Nephron (organoid): ENCODE data around the gene NEO1.

Source experiments
- H3K27ac Mint-ChIP-seq, 3 experiments: 2 replicates each; pipeline ENCODE4 v1.8.0; 2020; ENCODE audit warnings: mixed read lengths in 3 of 3, mild to moderate bottlenecking in 2 of 3, moderate library complexity in 1 of 3
- H3K27me3 Mint-ChIP-seq: 2 replicates; pipeline ENCODE4 v1.8.0; 2021; ENCODE audit warnings: low read depth, mild to moderate bottlenecking, moderate library complexity, mixed read lengths
- H3K36me3 Mint-ChIP-seq: 2 replicates; pipeline ENCODE4 v1.8.0; 2020; ENCODE audit warnings: low read depth, mixed read lengths
- H3K4me1 Mint-ChIP-seq: 2 replicates; pipeline ENCODE4 v1.8.0; 2020; ENCODE audit warnings: mixed read lengths
- H3K4me3 Mint-ChIP-seq, 3 experiments: 2 replicates each; pipeline ENCODE4 v1.8.0; 2020; ENCODE audit warnings: mild to moderate bottlenecking in 3 of 3, mixed read lengths in 3 of 3, moderate library complexity in 2 of 3
- H3K9me3 Mint-ChIP-seq: 2 replicates; pipeline ENCODE4 v1.8.0; 2020; ENCODE audit warnings: mixed read lengths
- TF ChIP-seq, protein P1 (sequence below), 3 experiments: fragments of 200-600 bp; sonication (generic); IDR thresholded peaks; one replicate each; pipeline ENCODE4 v1.5.0; 2021; ENCODE audit warnings: antibody characterized with exemption in 3 of 3; ENCODE audit not compliant: unreplicated experiment in 3 of 3

NEO1 gene

DNA sequence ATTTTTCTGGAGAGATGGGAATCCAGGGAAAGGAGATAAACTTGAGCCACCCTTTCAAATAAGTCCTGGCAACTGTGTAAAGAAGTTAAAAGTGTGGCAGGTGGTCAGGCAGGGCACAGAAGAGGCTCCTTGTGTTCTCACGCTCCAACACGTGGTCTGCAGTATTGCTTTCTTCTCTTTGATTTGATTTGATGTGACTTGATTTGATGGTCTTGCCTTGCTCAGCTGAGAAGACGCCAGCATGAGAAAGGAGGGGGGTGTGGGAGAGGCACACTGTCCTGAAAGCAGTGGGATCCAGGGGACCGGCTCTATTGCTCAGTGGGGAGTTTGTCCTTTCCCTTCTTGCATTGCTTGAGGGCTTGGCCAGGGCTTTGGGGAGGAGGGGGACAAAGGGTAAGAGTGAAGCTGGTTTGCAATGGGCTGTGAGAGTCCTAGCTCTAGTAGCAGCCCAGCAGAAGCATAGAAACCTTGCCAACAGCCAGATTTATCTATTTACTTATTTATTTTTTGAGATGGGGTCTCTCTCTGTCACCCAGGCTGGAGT is 25.7 kb upstream of the NEO1 start:
- peaks cover 6% of the 10 kb centered on the region for H3K27me3 Mint-ChIP-seq
- H3K36me3 Mint-ChIP-seq, result no peaks in the 10 kb centered on the region
- H3K4me3 Mint-ChIP-seq, result no peak overlapping the region
- peaks cover 14% of the 10 kb centered on the region for H3K4me1 Mint-ChIP-seq
- H3K27ac Mint-ChIP-seq, result no peak overlapping the region
- no peaks in the 10 kb centered on the region for H3K9me3 Mint-ChIP-seq
- TF ChIP-seq, protein P1, sequence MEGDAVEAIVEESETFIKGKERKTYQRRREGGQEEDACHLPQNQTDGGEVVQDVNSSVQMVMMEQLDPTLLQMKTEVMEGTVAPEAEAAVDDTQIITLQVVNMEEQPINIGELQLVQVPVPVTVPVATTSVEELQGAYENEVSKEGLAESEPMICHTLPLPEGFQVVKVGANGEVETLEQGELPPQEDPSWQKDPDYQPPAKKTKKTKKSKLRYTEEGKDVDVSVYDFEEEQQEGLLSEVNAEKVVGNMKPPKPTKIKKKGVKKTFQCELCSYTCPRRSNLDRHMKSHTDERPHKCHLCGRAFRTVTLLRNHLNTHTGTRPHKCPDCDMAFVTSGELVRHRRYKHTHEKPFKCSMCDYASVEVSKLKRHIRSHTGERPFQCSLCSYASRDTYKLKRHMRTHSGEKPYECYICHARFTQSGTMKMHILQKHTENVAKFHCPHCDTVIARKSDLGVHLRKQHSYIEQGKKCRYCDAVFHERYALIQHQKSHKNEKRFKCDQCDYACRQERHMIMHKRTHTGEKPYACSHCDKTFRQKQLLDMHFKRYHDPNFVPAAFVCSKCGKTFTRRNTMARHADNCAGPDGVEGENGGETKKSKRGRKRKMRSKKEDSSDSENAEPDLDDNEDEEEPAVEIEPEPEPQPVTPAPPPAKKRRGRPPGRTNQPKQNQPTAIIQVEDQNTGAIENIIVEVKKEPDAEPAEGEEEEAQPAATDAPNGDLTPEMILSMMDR (IDR thresholded peaks at IDR 0.05; ENCODE audit: unreplicated experiment in 3 of 3), result no peak

DNA sequence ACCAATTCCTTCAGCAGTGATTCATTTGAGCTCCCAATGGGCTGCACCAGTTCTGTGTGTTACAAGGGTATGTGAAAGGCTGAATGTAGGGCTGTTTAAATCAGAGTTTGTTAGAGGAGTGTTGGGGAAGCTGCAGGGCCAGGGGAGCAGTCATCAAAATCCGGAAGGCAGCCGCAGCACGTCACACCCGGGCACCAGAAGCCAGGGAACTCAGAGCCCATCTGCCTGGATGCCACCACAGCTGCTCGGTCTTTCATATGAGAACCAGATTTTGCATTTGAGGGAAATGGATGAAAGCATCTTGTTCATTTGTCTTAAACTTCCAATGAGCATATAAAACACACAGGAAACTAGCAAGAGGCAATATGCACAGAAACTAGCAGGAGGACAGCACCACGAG is 24.2 kb upstream of the NEO1 start:
- Mint-ChIP-seq H3K27ac (peak overlapping the region in 1 of 3 experiments; percentile 7), H3K4me3 (no peak overlapping the region), H3K9me3 (no peaks in the 10 kb centered on the region), H3K27me3 (no peaks in the 10 kb centered on the region), H3K36me3 (no peaks in the 10 kb centered on the region), H3K4me1 (no peaks in the 10 kb centered on the region)
- TF ChIP-seq, protein P1 (IDR thresholded peaks at IDR 0.05; ENCODE audit: unreplicated experiment in 3 of 3), result no peak

DNA sequence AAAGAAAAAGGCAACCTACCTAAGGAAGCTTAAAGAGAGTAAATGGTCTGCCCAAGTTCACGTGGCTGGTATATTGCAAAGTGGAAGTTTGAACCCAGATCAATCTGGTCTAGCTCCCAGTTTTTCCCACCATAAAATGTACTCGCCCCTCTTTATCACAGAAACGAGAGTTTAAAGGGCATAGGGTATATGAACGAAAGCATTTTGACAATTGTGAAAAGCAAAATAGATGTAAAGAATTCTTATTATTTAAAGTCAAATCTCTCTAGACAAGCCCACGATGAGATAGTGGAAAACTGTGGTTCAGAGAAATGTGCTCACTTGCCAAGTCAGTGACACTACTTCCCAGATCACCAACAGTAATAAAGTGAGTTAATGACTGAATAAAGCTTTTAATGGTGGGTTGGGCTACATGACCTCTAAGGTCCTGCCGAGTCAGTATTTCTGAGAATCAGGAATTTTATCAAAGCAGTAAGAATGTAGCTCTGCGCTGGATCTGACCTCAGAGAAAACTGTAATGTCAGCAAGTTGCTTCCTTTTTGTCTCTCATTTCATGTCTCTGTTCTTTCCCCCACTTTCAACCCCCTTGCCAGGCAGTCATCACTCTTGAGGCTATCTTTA is 23.3 kb upstream of the NEO1 start:
- no peaks in the 10 kb centered on the region for H3K36me3 Mint-ChIP-seq
- no peaks in the 10 kb centered on the region for H3K9me3 Mint-ChIP-seq
- H3K4me1 Mint-ChIP-seq, result no peaks in the 10 kb centered on the region
- TF ChIP-seq, protein P1 (IDR thresholded peaks at IDR 0.05; ENCODE audit: unreplicated experiment in 3 of 3), result no peak
- no peaks in the 10 kb centered on the region for H3K27me3 Mint-ChIP-seq
- H3K4me3 Mint-ChIP-seq, result no peak overlapping the region
- H3K27ac Mint-ChIP-seq, result no peak overlapping the region

DNA sequence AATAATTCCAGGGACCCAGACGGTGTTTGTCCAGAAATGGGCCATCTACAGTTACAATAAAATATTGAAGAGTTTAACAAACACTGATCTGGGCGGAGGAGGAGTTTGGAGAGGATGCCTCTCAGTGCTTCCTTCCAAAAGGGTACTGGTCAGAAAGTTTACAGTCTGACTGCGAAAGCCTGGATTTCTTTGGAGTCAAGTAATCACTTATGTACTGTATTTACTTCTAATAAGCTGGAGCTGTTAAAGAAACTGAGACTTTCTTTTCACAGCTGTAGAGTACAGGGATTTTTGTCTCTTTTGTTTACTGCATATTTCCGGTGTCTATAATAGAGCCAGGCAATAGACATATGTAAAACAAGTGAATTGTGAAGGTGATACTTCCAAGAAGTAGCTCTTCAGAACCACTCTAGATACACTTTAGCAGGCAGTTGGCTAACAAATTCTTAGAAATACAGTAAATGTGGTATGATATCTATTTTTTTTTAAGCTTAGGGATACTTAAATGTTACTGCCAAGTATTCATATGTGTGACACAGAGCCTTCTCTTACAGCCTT is 22.1 kb upstream of the NEO1 start:
- Mint-ChIP-seq H3K36me3 (no peaks in the 10 kb centered on the region), H3K27ac (no peak overlapping the region), H3K27me3 (no peaks in the 10 kb centered on the region), H3K9me3 (no peaks in the 10 kb centered on the region), H3K4me1 (no peaks in the 10 kb centered on the region), H3K4me3 (no peak overlapping the region)
- TF ChIP-seq, protein P1 (IDR thresholded peaks at IDR 0.05; ENCODE audit: unreplicated experiment in 3 of 3), result no peak

DNA sequence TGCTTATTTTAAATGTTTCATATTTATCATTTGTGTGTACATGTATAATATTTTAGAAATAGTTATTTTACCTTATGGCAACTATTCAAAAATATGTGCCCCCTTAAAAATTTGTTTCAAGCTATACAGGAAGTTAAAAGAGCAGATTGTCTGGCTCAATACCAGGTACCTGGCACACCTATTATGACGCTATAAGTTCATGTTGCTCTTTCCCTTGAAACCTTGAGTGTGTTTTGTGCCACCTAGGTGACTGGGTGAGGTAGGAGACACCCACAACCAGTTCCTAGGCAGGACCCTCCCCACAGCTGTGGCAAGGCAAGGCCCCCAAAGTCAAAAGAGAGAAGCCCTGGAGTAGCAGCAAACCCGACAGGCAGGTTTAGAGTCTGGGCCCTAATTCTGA is 20.6 kb upstream of the NEO1 start:
- Mint-ChIP-seq H3K27ac (no peak overlapping the region), H3K27me3 (no peaks in the 10 kb centered on the region), H3K4me3 (no peak overlapping the region), H3K36me3 (no peaks in the 10 kb centered on the region), H3K9me3 (no peaks in the 10 kb centered on the region), H3K4me1 (no peaks in the 10 kb centered on the region)
- TF ChIP-seq, protein P1 (IDR thresholded peaks at IDR 0.05; ENCODE audit: unreplicated experiment in 3 of 3), result no peak

DNA sequence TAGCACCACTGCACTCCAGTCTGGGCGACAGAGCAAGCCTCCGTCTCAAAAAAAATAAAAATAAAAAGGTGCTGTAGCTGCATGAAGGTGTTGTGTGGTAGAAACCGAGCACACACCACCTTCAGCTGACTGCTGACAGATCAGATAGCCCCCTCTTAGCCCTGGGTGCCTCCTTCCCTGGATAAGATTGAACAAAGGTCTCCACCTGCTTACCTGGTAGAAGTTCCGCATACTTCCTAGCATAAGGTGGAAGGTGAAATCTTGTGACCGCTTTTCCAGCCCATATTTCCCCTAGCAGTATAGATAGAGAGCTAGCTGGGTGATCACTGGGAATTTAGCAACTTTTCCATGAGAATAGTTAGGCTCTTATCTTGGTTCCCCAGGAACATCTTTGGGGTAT is 18.7 kb upstream of the NEO1 start:
- TF ChIP-seq, protein P1 (IDR thresholded peaks at IDR 0.05; ENCODE audit: unreplicated experiment in 3 of 3), result no peak
- no peak overlapping the region for H3K27ac Mint-ChIP-seq
- H3K4me3 Mint-ChIP-seq, result no peak overlapping the region
- no peaks in the 10 kb centered on the region for H3K27me3 Mint-ChIP-seq
- H3K36me3 Mint-ChIP-seq, result no peaks in the 10 kb centered on the region
- no peaks in the 10 kb centered on the region for H3K4me1 Mint-ChIP-seq
- no peaks in the 10 kb centered on the region for H3K9me3 Mint-ChIP-seq
